ENCODE data around the gene CYTH3.

GRCh38 chr7:6293202-6293601, 20.8 kb upstream of the CYTH3 start:
- TF ChIP-seq POLR2A (IDR thresholded peaks at IDR 0.05) (no peak), CTCF (IDR thresholded peaks at IDR 0.05) (no peak)
